WTC11 (cell line): ENCODE measurements around the gene EIF5A. TPM values are rescaled to one million over a fixed set of nuclear protein-coding genes. Genes with fewer than 3 reads are reported as not detected.

ENCODE experiments used
- ATAC-seq: fragments of 200-7000 bp; cut with Tn5 transposase; 2 replicates; pipeline ENCODE4 v1.10.0; 2021; ENCODE audit warnings: mild to moderate bottlenecking, moderate library complexity
- CTCF ChIA-PET: fragments of 300-600 bp; sonication (Branson Sonifier 250); formaldehyde crosslinking; loops from one replicate; lab custom pipeline; 2021; ENCODE audit warnings: antibody characterized with exemption; lab: Charles Lee
- POLR2A ChIA-PET: fragments of 350-600 bp; sonication (Branson Sonifier 250); formaldehyde crosslinking; loops from one replicate; lab custom pipeline; 2021; ENCODE audit warnings: antibody characterized with exemption; lab: Charles Lee
- DNase-seq: peaks from one replicate; pipeline ENCODE4 v3.0.0; 2021; ENCODE audit warnings: low spot score
- H3K27ac Mint-ChIP-seq: 2 replicates; pipeline ENCODE4 v1.8.0; 2021; ENCODE audit warnings: mixed read lengths
- H3K27me3 Mint-ChIP-seq: 2 replicates; pipeline ENCODE4 v1.8.0; 2021; ENCODE audit warnings: low read depth, mild to moderate bottlenecking, moderate library complexity, mixed read lengths
- H3K36me3 Mint-ChIP-seq: 2 replicates; pipeline ENCODE4 v1.8.0; 2021; ENCODE audit warnings: mixed read lengths
- H3K4me1 Mint-ChIP-seq: 2 replicates; pipeline ENCODE4 v1.8.0; 2022; ENCODE audit warnings: mixed read lengths
- H3K4me3 Mint-ChIP-seq: 2 replicates; pipeline ENCODE4 v1.8.0; 2021; ENCODE audit warnings: mild to moderate bottlenecking, moderate library complexity, mixed read lengths
- H3K9me3 Mint-ChIP-seq: 2 replicates; pipeline ENCODE4 v1.8.0; 2021; ENCODE audit warnings: mixed read lengths
- CTCF ChIP-seq: fragments of 200-600 bp; IDR thresholded peaks from 2 replicates; pipeline ENCODE4 v1.8.0; 2022; ENCODE audit warnings: antibody characterized with exemption
- E2F4 ChIP-seq: sonication (generic); formaldehyde crosslinking; IDR thresholded peaks from 2 replicates; pipeline ENCODE4 v1.8.1; 2022; ENCODE audit warnings: low read depth, mild to moderate bottlenecking, moderate library complexity, missing genetic modification reagents, borderline replicate concordance
- ERG ChIP-seq: fragments of 250-450 bp; sonication (Bioruptor Pico); IDR thresholded peaks from 2 replicates; pipeline ENCODE4 v1.8.0; 2021; ENCODE audit warnings: mild to moderate bottlenecking
- FOXK1 ChIP-seq: sonication (generic); formaldehyde crosslinking; IDR thresholded peaks from 2 replicates; pipeline ENCODE4 v1.8.0; 2022; ENCODE audit warnings: mild to moderate bottlenecking, moderate library complexity, missing genetic modification reagents
- FOXP1 ChIP-seq: sonication (generic); formaldehyde crosslinking; IDR thresholded peaks from 2 replicates; pipeline ENCODE4 v1.8.0; 2022; ENCODE audit warnings: missing genetic modification reagents, mild to moderate bottlenecking, moderate library complexity, borderline replicate concordance
- GRHL2 ChIP-seq: fragments of 250-450 bp; sonication (Bioruptor Pico); IDR thresholded peaks from 2 replicates; pipeline ENCODE4 v1.8.0; 2022; ENCODE audit warnings: mild to moderate bottlenecking, moderate library complexity; ENCODE audit not compliant: insufficient replicate concordance, severe bottlenecking
- MAX ChIP-seq: sonication (generic); formaldehyde crosslinking; IDR thresholded peaks from 2 replicates; pipeline ENCODE4 v1.8.0; 2022; ENCODE audit warnings: mild to moderate bottlenecking, missing genetic modification reagents
- MXD4 ChIP-seq: fragments of 250-450 bp; sonication (Bioruptor Pico); IDR thresholded peaks from 2 replicates; pipeline ENCODE4 v1.8.0; 2021; ENCODE audit warnings: mild to moderate bottlenecking, moderate library complexity, borderline replicate concordance
- NR3C1 ChIP-seq: sonication (generic); formaldehyde crosslinking; conservative IDR thresholded peaks from 2 replicates; pipeline ENCODE4 v1.8.1; 2023; ENCODE audit warnings: low read depth, mild to moderate bottlenecking, missing genetic modification reagents
- PRDM15 ChIP-seq: sonication (generic); formaldehyde crosslinking; IDR thresholded peaks from 2 replicates; pipeline ENCODE4 v1.8.0; 2022; ENCODE audit warnings: missing genetic modification reagents
- RELA ChIP-seq: sonication (generic); formaldehyde crosslinking; IDR thresholded peaks from 2 replicates; pipeline ENCODE4 v1.8.1; 2022; ENCODE audit warnings: missing genetic modification reagents, mild to moderate bottlenecking, borderline replicate concordance
- RORB ChIP-seq: fragments of 250-450 bp; sonication (Bioruptor Pico); IDR thresholded peaks from 2 replicates; pipeline ENCODE4 v1.9.0; 2021; ENCODE audit warnings: mild to moderate bottlenecking
- SMAD3 ChIP-seq: sonication (generic); formaldehyde crosslinking; IDR thresholded peaks from 2 replicates; pipeline ENCODE4 v1.8.0; 2022; ENCODE audit warnings: missing genetic modification reagents, mild to moderate bottlenecking, borderline replicate concordance
- ZNF263 ChIP-seq: sonication (generic); formaldehyde crosslinking; IDR thresholded peaks from 2 replicates; pipeline ENCODE4 v1.8.1; 2022; ENCODE audit warnings: low read depth, mild to moderate bottlenecking, moderate library complexity, missing genetic modification reagents
- ZNF281 ChIP-seq: sonication (generic); formaldehyde crosslinking; IDR thresholded peaks from 2 replicates; pipeline ENCODE4 v1.8.0; 2023; ENCODE audit warnings: mild to moderate bottlenecking, missing genetic modification reagents
- ZNF671 ChIP-seq: fragments of 250-450 bp; sonication (Bioruptor Pico); IDR thresholded peaks from 2 replicates; pipeline ENCODE4 v1.8.0; 2021; ENCODE audit warnings: mild to moderate bottlenecking
- total RNA-seq: library from RNA; stranded (reverse); gene quantifications from 3 replicates; pipeline ENCODE4 v1.2.3, GENCODE V29; 2021

EIF5A gene
- total RNA-seq, 1 experiment from 2014 or later: 1,021 TPM

- ChIA-PET POLR2A (no interaction called here), CTCF (no interaction called here)
- DNase-seq (no peak), ATAC-seq (no peak)
- Mint-ChIP-seq H3K4me3 (peak overlapping the region; percentile 93), H3K27me3 (no peaks in the 10 kb centered on the region), H3K36me3 (peaks cover 17% of the 10 kb centered on the region), H3K4me1 (peaks cover 24% of the 10 kb centered on the region)
- TF ChIP-seq MXD4 (CRISPR knock-in tag): no peak
- TF ChIP-seq MAX (CRISPR knock-in tag): no peak
- TF ChIP-seq, all 79 proteins: peak for 0
- H3K27ac Mint-ChIP-seq: peak overlapping the region; percentile 20; the same call in 1 of the 2 replicates
- no peaks in the 10 kb centered on the region for H3K9me3 Mint-ChIP-seq
Observed at GRCh38 chr17:7328009-7328408, 20.6 kb downstream of the EIF5A start.

- peak; percentile 2 for ATAC-seq
- 0 out of 2 replicates have a peak, but pooled peaks have one; percentile 12 for TF ChIP-seq SMAD3
- 0 out of 2 replicates have a peak, but pooled peaks have one; percentile 11 for TF ChIP-seq NR3C1 (CRISPR knock-in tag)
- no peak for TF ChIP-seq RELA (CRISPR knock-in tag)
- no peak for TF ChIP-seq E2F4 (CRISPR knock-in tag)
- Mint-ChIP-seq H3K4me1 (peaks cover 24% of the 10 kb centered on the region), H3K4me3 (peak within 1 kb of the TSS; percentile 93), H3K9me3 (no peaks in the 10 kb centered on the region), H3K27ac (peak within 1 kb of the TSS; percentile 100), H3K27me3 (no peaks in the 10 kb centered on the region), H3K36me3 (peaks cover 12% of the 10 kb centered on the region)
- peak; percentile 38 for DNase-seq
- CTCF ChIA-PET: interaction anchor here (0.6 to 2.2 kb wide), 23 partner anchors 14 to 590 kb away, joined by 3 to 27 read pairs (median 5); partner anchors contain the start of genes GABARAP, GPS2, PLSCR3 and SLC2A4
- POLR2A ChIA-PET: interaction anchor here (0.8 to 2.0 kb wide), 14 partner anchors 8 to 358 kb away, joined by 3 to 21 read pairs (median 4); partner anchors contain the start of genes GPS2, MPDU1, PHF23 and TMEM102
Observed at GRCh38 chr17:7328840-7329373, 21.5 kb downstream of the EIF5A start, which contains the start of gene NEURL4. Gene NEURL4, minus strand, starts transcription at chr17:7329335. Its CDS starts 23 bp downstream, at chr17:7329312.

GRCh38 chr17:7329374-7329996, 22.1 kb downstream of the EIF5A start:
- peaks cover 24% of the 10 kb centered on the region for H3K4me1 Mint-ChIP-seq
- ChIA-PET CTCF (interaction anchor here (0.5 to 2.2 kb wide), 36 partner anchors 8 to 589 kb away, joined by 3 to 27 read pairs (median 4); partner anchors contain the start of genes ACADVL, DLG4, GABARAP and GPS2), POLR2A (interaction anchor here (0.7 to 2.0 kb wide), 21 partner anchors 9 to 357 kb away, joined by 3 to 21 read pairs (median 4); partner anchors contain the start of genes ACADVL, CHRNB1, DLG4 and GPS2)
- no peaks in the 10 kb centered on the region for H3K27me3 Mint-ChIP-seq
- H3K27ac Mint-ChIP-seq: peak overlapping the region; percentile 100
- peak overlapping the region; percentile 93 for H3K4me3 Mint-ChIP-seq
- H3K36me3 Mint-ChIP-seq: peaks cover 7% of the 10 kb centered on the region
- ATAC-seq (peak; percentile 73), DNase-seq (peak; percentile 98)
- no peaks in the 10 kb centered on the region for H3K9me3 Mint-ChIP-seq
- TF ChIP-seq NR3C1 (CRISPR knock-in tag) (peak; percentile 10; the same call in 1 of the 2 replicates), ZNF281 (CRISPR knock-in tag) (0 out of 2 replicates have a peak, but pooled peaks have one; percentile 50), CTCF (no peak), RORB (CRISPR knock-in tag) (no peak), ZNF263 (CRISPR knock-in tag) (no peak), ERG (no peak), GRHL2 (CRISPR knock-in tag) (no peak), FOXP1 (CRISPR knock-in tag) (0 out of 2 replicates have a peak, but pooled peaks have one; percentile 31), PRDM15 (no peak), FOXK1 (CRISPR knock-in tag) (peak; percentile 94), ZNF671 (no peak)
